Amygdala (tissue), 56 donors: ENCODE measurements around the gene TRABD2A.

ENCODE experiments used
- DNase-seq, 56 donors: peaks; one replicate each; lab custom pipeline; 2025; lab: John Stamatoyannopoulos, UW

TRABD2A gene

GRCh38 chr2:84829693-84830092 is 51.2 kb downstream of the TRABD2A start:
- DNase-seq, result no peak

GRCh38 chr2:84827978-84828575 is 52.8 kb downstream of the TRABD2A start:
- DNase-seq, result no peak

- no peak for DNase-seq
These were observed 57.1 kb downstream of the TRABD2A start for GRCh38 chr2:84823788-84824187.

GRCh38 chr2:84823229-84823628 is 57.7 kb downstream of the TRABD2A start:
- no peak for DNase-seq

- no peak for DNase-seq
These were observed 59.1 kb downstream of the TRABD2A start for GRCh38 chr2:84821806-84822205.

- DNase-seq, result no peak
These were observed 63.6 kb downstream of the TRABD2A start for GRCh38 chr2:84817239-84817655.

GRCh38 chr2:84816426-84817026 is 64.4 kb downstream of the TRABD2A start:
- DNase-seq, result no peak

- DNase-seq, result no peak
These were observed 65.7 kb downstream of the TRABD2A start for GRCh38 chr2:84815146-84815545.

GRCh38 chr2:84811839-84812431 is 68.9 kb downstream of the TRABD2A start:
- DNase-seq, result no peak

- DNase-seq, result no peak
These were observed 72.6 kb downstream of the TRABD2A start for GRCh38 chr2:84808279-84808678.

GRCh38 chr2:84807063-84807485 is 73.8 kb downstream of the TRABD2A start:
- no peak for DNase-seq

GRCh38 chr2:84805250-84805958 is 75.5 kb downstream of the TRABD2A start:
- no peak for DNase-seq

- DNase-seq, result no peak
These were observed 79.1 kb downstream of the TRABD2A start for GRCh38 chr2:84801811-84802210.

- DNase-seq, result no peak
These were observed 80.6 kb downstream of the TRABD2A start for GRCh38 chr2:84800194-84800805.

- no peak for DNase-seq
These were observed 81.1 kb downstream of the TRABD2A start for GRCh38 chr2:84799772-84800171.

- peak in 2 of 56 donors; percentile 2 to 5 for DNase-seq
These were observed 83.6 kb downstream of the TRABD2A start for GRCh38 chr2:84797271-84797670.

GRCh38 chr2:84796798-84797197 is 84.1 kb downstream of the TRABD2A start:
- DNase-seq, result no peak

- DNase-seq, result no peak
These were observed 87.2 kb downstream of the TRABD2A start for GRCh38 chr2:84793641-84794040.

- no peak for DNase-seq
These were observed 87.9 kb downstream of the TRABD2A start for GRCh38 chr2:84792856-84793522.

- no peak for DNase-seq
These were observed 92.4 kb downstream of the TRABD2A start for GRCh38 chr2:84788498-84788897.

- DNase-seq, result no peak
These were observed 92.9 kb downstream of the TRABD2A start for GRCh38 chr2:84788027-84788426.
